Spinal cord (tissue), 10 donors: ENCODE measurements around the gene PCDHA4. TPM values are rescaled to one million over a fixed set of nuclear protein-coding genes. Genes with fewer than 3 reads are reported as not detected.

Experiments
- DNase-seq, 6 donors: peaks; one replicate each; pipeline versions ENCODE4 v3.0.0 to v3.0.0-alpha.2; 2013 to 2015; ENCODE audit warnings: low spot score in 6 of 6, low read depth in 4 of 6
- H3K27ac ChIP-seq: one replicate; pipeline ENCODE4 v1.5.1; 2013; ENCODE audit warnings: low read depth, low read length, control low read depth
- H3K27me3 ChIP-seq: one replicate; pipeline ENCODE4 v1.6.1; 2013; ENCODE audit warnings: low read length; ENCODE audit not compliant: control insufficient read depth, insufficient read depth
- H3K36me3 ChIP-seq: one replicate; pipeline ENCODE4 v1.6.1; 2013; ENCODE audit warnings: low read length; ENCODE audit not compliant: control insufficient read depth, insufficient read depth
- H3K4me1 ChIP-seq: one replicate; pipeline ENCODE4 v1.6.1; 2013; ENCODE audit warnings: low read length; ENCODE audit not compliant: control insufficient read depth, insufficient read depth
- H3K4me3 ChIP-seq: one replicate; pipeline ENCODE4 v1.5.1; 2013; ENCODE audit warnings: low read depth, low read length, control low read depth
- H3K9me3 ChIP-seq: one replicate; pipeline ENCODE4 v1.6.1; 2013; ENCODE audit warnings: low read length; ENCODE audit not compliant: control insufficient read depth, insufficient read depth
- WGBS: methylation state at CpG from one replicate; pipeline ENCODE4 v1.1.5; 2013; ENCODE audit warnings: missing lambda C conversion rate; ENCODE audit not compliant: insufficient coverage; 5-methylcytosine and 5-hydroxymethylcytosine counted together
- polyA plus RNA-seq, 2 donors: library from polyadenylated mRNA; unstranded; fragments of 120-200 nt; gene quantifications; one replicate each; pipeline ENCODE4 v1.2.1, GENCODE V29; 2013; ENCODE audit not compliant: insufficient read length in 2 of 2
- total RNA-seq, 2 donors: library from RNA; depleted of rRNA in 1 of 2; stranded (reverse); fragments of 120-200 nt in 1 of 2; fragments of >200 nt in 1 of 2; gene quantifications; one replicate each; pipeline versions ENCODE4 v1.2.3 to v1.2.4, GENCODE V29; 2013 to 2014
- donor health status: healthy.

Gene PCDHA4
- total and polyA plus RNA-seq, 4 donors: 3.2 to 8.7 (median 7.3) TPM

- WGBS: 46% methylated on average over 94 of the region's 94 CpGs
- peaks cover 3% of the 10 kb centered on the region for H3K36me3 ChIP-seq
- peaks cover 9% of the 10 kb centered on the region for H3K9me3 ChIP-seq
- no peak overlapping the region for H3K4me3 ChIP-seq
- DNase-seq: no peak
- no peaks in the 10 kb centered on the region for H3K4me1 ChIP-seq
- no peaks in the 10 kb centered on the region for H3K27me3 ChIP-seq
- H3K27ac ChIP-seq: no peak overlapping the region
Measured at GRCh38 chr5:140857177-140857986, 50.5 kb downstream of the PCDHA4 start.

GRCh38 chr5:140857987-140858240 is 51.0 kb downstream of the PCDHA4 start:
- WGBS: 50% methylated on average over 22 of the region's 22 CpGs
- DNase-seq: no peak
- Histone ChIP-seq H3K36me3 (peaks cover 9% of the 10 kb centered on the region), H3K4me3 (no peak overlapping the region), H3K9me3 (peaks cover 14% of the 10 kb centered on the region), H3K27ac (no peak overlapping the region), H3K27me3 (no peaks in the 10 kb centered on the region), H3K4me1 (no peaks in the 10 kb centered on the region)

GRCh38 chr5:140862441-140863295 is 55.8 kb downstream of the PCDHA4 start:
- DNase-seq: no peak
- Histone ChIP-seq H3K4me3 (no peak overlapping the region), H3K27ac (no peak overlapping the region), H3K4me1 (no peaks in the 10 kb centered on the region), H3K9me3 (peaks cover 15% of the 10 kb centered on the region), H3K27me3 (no peaks in the 10 kb centered on the region), H3K36me3 (peaks cover 13% of the 10 kb centered on the region)
- 34% methylated on average over 76 of the region's 76 CpGs for WGBS

Other genes with a start within 250 kb of the PCDHA4 start
- gene SRA1, start 249.6 kb upstream of the PCDHA4 start, total RNA-seq: 10 to 100 TPM; 23.3 to 36.1 TPM
- gene SRA1, start 249.6 kb upstream of the PCDHA4 start, polyA plus RNA-seq: 10 to 100 TPM; 44.3 to 53.3 TPM
- gene APBB3, start 242.5 kb upstream of the PCDHA4 start, total RNA-seq: 10 to 100 TPM; 32.3 to 34.6 TPM
- 10 to 100 TPM; 52.6 to 90.1 TPM for gene APBB3, start 242.5 kb upstream of the PCDHA4 start, polyA plus RNA-seq
- gene SLC35A4, start 242.2 kb upstream of the PCDHA4 start, total RNA-seq: 10 to 100 TPM; 10.0 to 14.4 TPM
- gene SLC35A4, start 242.2 kb upstream of the PCDHA4 start, polyA plus RNA-seq: 10 to 100 TPM; 64.1 to 69.0 TPM
- 10 to 100 TPM; 38.3 to 42.4 TPM for gene CD14, start 173.9 kb upstream of the PCDHA4 start, total RNA-seq
- 10 to 100 TPM in 1 of 2 donors, 1 to 10 TPM in 1; 7.9 to 11.3 TPM for gene CD14, start 173.9 kb upstream of the PCDHA4 start, polyA plus RNA-seq
- gene TMCO6, start 167.6 kb upstream of the PCDHA4 start, total RNA-seq: 1 to 10 TPM; 6.7 to 9.3 TPM
- gene TMCO6, start 167.6 kb upstream of the PCDHA4 start, polyA plus RNA-seq: 10 to 100 TPM; 11.6 to 16.2 TPM
- gene NDUFA2, start 159.4 kb upstream of the PCDHA4 start, total RNA-seq: 10 to 100 TPM; 43.1 to 86.1 TPM
- 10 to 100 TPM; 95.1 to 96.2 TPM for gene NDUFA2, start 159.4 kb upstream of the PCDHA4 start, polyA plus RNA-seq
- gene IK, start 159.2 kb upstream of the PCDHA4 start, total RNA-seq: 100 to 1,000 TPM in 1 of 2 donors, 10 to 100 TPM in 1; 62.7 to 119 TPM
- 100 to 1,000 TPM; 141 to 149 TPM for gene IK, start 159.2 kb upstream of the PCDHA4 start, polyA plus RNA-seq
- gene WDR55, start 142.2 kb upstream of the PCDHA4 start, total RNA-seq: 10 to 100 TPM in 1 of 2 donors, 1 to 10 TPM in 1; 9.4 to 11.7 TPM
- gene WDR55, start 142.2 kb upstream of the PCDHA4 start, polyA plus RNA-seq: 10 to 100 TPM; 15.9 to 22.1 TPM
- under 1 TPM; 0.40 to 0.72 TPM for gene DND1, start 133.5 kb upstream of the PCDHA4 start, total RNA-seq
- gene DND1, start 133.5 kb upstream of the PCDHA4 start, polyA plus RNA-seq: 1 to 10 TPM in 1 of 2 donors, not detected in 1; 2.4 TPM
- gene HARS1, start 115.7 kb upstream of the PCDHA4 start, total RNA-seq: 10 to 100 TPM; 51.4 to 65.1 TPM
- 100 to 1,000 TPM in 1 of 2 donors, 10 to 100 TPM in 1; 86.3 to 100 TPM for gene HARS1, start 115.7 kb upstream of the PCDHA4 start, polyA plus RNA-seq
- gene HARS2, start 115.6 kb upstream of the PCDHA4 start, total RNA-seq: 10 to 100 TPM; 24.7 to 36.6 TPM
- 10 to 100 TPM; 36.9 to 45.9 TPM for gene HARS2, start 115.6 kb upstream of the PCDHA4 start, polyA plus RNA-seq
- 100 to 1,000 TPM in 1 of 2 donors, 10 to 100 TPM in 1; 36.5 to 102 TPM for gene ZMAT2, start 106.6 kb upstream of the PCDHA4 start, total RNA-seq
- gene ZMAT2, start 106.6 kb upstream of the PCDHA4 start, polyA plus RNA-seq: 100 to 1,000 TPM; 103 to 109 TPM
- 1 to 10 TPM; 1.0 to 4.5 TPM for gene PCDHA1, start 20.9 kb upstream of the PCDHA4 start, total RNA-seq
- gene PCDHA1, start 20.9 kb upstream of the PCDHA4 start, polyA plus RNA-seq: 1 to 10 TPM; 6.5 to 9.7 TPM
- gene PCDHA2, start 12.2 kb upstream of the PCDHA4 start, total RNA-seq: 1 to 10 TPM in 1 of 2 donors, under 1 TPM in 1; 0.99 to 3.3 TPM
- 1 to 10 TPM; 4.6 to 5.7 TPM for gene PCDHA2, start 12.2 kb upstream of the PCDHA4 start, polyA plus RNA-seq
- gene PCDHA3, start 6.0 kb upstream of the PCDHA4 start, total RNA-seq: 1 to 10 TPM; 2.1 to 8.3 TPM
- gene PCDHA3, start 6.0 kb upstream of the PCDHA4 start, polyA plus RNA-seq: 10 to 100 TPM in 1 of 2 donors, 1 to 10 TPM in 1; 9.5 to 13.2 TPM
- 1 to 10 TPM; 1.4 to 3.0 TPM for gene PCDHA5, start 14.5 kb downstream of the PCDHA4 start, total RNA-seq
- 1 to 10 TPM; 3.7 to 4.4 TPM for gene PCDHA5, start 14.5 kb downstream of the PCDHA4 start, polyA plus RNA-seq
- 1 to 10 TPM; 3.0 to 6.9 TPM for gene PCDHA6, start 20.9 kb downstream of the PCDHA4 start, total RNA-seq
- gene PCDHA6, start 20.9 kb downstream of the PCDHA4 start, polyA plus RNA-seq: 10 to 100 TPM; 12.8 to 12.9 TPM
- gene PCDHA7, start 27.2 kb downstream of the PCDHA4 start, total RNA-seq: 1 to 10 TPM; 1.8 to 4.8 TPM
- gene PCDHA7, start 27.2 kb downstream of the PCDHA4 start, polyA plus RNA-seq: 1 to 10 TPM; 6.2 to 6.4 TPM
- gene PCDHA8, start 34.1 kb downstream of the PCDHA4 start, total RNA-seq: 1 to 10 TPM in 1 of 2 donors, under 1 TPM in 1; 0.99 to 2.2 TPM
- gene PCDHA8, start 34.1 kb downstream of the PCDHA4 start, polyA plus RNA-seq: 1 to 10 TPM in 1 of 2 donors, under 1 TPM in 1; 0.63 to 4.3 TPM
- 1 to 10 TPM; 1.2 to 4.1 TPM for gene PCDHA9, start 41.3 kb downstream of the PCDHA4 start, total RNA-seq
- gene PCDHA9, start 41.3 kb downstream of the PCDHA4 start, polyA plus RNA-seq: 1 to 10 TPM in 1 of 2 donors, under 1 TPM in 1; 0.11 to 3.5 TPM
- 1 to 10 TPM; 2.6 to 4.6 TPM for gene PCDHA10, start 48.8 kb downstream of the PCDHA4 start, total RNA-seq
- 10 to 100 TPM in 1 of 2 donors, 1 to 10 TPM in 1; 1.1 to 10.8 TPM for gene PCDHA10, start 48.8 kb downstream of the PCDHA4 start, polyA plus RNA-seq
- gene PCDHA11, start 61.9 kb downstream of the PCDHA4 start, total RNA-seq: 10 to 100 TPM in 1 of 2 donors, 1 to 10 TPM in 1; 3.0 to 10.8 TPM
- 10 to 100 TPM; 10.6 to 13.0 TPM for gene PCDHA11, start 61.9 kb downstream of the PCDHA4 start, polyA plus RNA-seq
- 1 to 10 TPM; 2.5 to 3.8 TPM for gene PCDHA12, start 68.2 kb downstream of the PCDHA4 start, total RNA-seq
- gene PCDHA12, start 68.2 kb downstream of the PCDHA4 start, polyA plus RNA-seq: 1 to 10 TPM; 3.4 to 4.8 TPM
- gene PCDHA13, start 75.1 kb downstream of the PCDHA4 start, total RNA-seq: 10 to 100 TPM in 1 of 2 donors, 1 to 10 TPM in 1; 1.9 to 12.4 TPM
- gene PCDHA13, start 75.1 kb downstream of the PCDHA4 start, polyA plus RNA-seq: 1 to 10 TPM; 3.6 to 5.7 TPM
- gene PCDHAC1, start 119.2 kb downstream of the PCDHA4 start, total RNA-seq: 10 to 100 TPM in 1 of 2 donors, 1 to 10 TPM in 1; 3.3 to 14.2 TPM
- 1 to 10 TPM; 3.6 to 3.8 TPM for gene PCDHAC1, start 119.2 kb downstream of the PCDHA4 start, polyA plus RNA-seq
- gene PCDHAC2, start 159.4 kb downstream of the PCDHA4 start, total RNA-seq: 10 to 100 TPM in 1 of 2 donors, 1 to 10 TPM in 1; 6.3 to 27.1 TPM
- gene PCDHAC2, start 159.4 kb downstream of the PCDHA4 start, polyA plus RNA-seq: 10 to 100 TPM; 13.5 to 14.1 TPM
- under 1 TPM; 0.06 to 0.20 TPM for gene PCDHB1, start 244.3 kb downstream of the PCDHA4 start, total RNA-seq
- gene PCDHB1, start 244.3 kb downstream of the PCDHA4 start, polyA plus RNA-seq: under 1 TPM; 0.05 to 0.11 TPM